AG09309 (cell line): ENCODE measurements around the gene ANKDD1A.

Experiments
- DNase-seq: peaks from one replicate; pipeline ENCODE4 v3.0.0-alpha.2; 2010; ENCODE audit warnings: low read depth
- H3K4me3 ChIP-seq: 2 replicates; pipeline ENCODE4 v1.5.1; 2011; ENCODE audit warnings: mild to moderate bottlenecking, low read depth, low read length, moderate library complexity; ENCODE audit not compliant: control insufficient read depth
- CTCF ChIP-seq: IDR thresholded peaks from 2 replicates; pipeline ENCODE4 v1.5.1; 2011; ENCODE audit warnings: mild to moderate bottlenecking, low read depth, low read length, inconsistent platforms; ENCODE audit not compliant: insufficient read depth, control insufficient read depth; ENCODE audit errors: missing control alignments

Gene ANKDD1A

GRCh38 chr15:64907991-64908390 is 3.7 kb upstream of the ANKDD1A start:
- DNase-seq, result no peak
- H3K4me3 ChIP-seq, result no peak overlapping the region
- TF ChIP-seq CTCF, result no peak

GRCh38 chr15:64909546-64909945 is 2.2 kb upstream of the ANKDD1A start:
- H3K4me3 ChIP-seq, result no peak overlapping the region
- DNase-seq, result no peak
- TF ChIP-seq CTCF, result no peak

- H3K4me3 ChIP-seq, result no peak overlapping the region
- DNase-seq, result no peak
Observed at GRCh38 chr15:64912379-64913325, 950 bp downstream of the ANKDD1A start.

GRCh38 chr15:64915518-64916227 is 4.0 kb downstream of the ANKDD1A start:
- TF ChIP-seq CTCF, result no peak
- no peak overlapping the region for H3K4me3 ChIP-seq
- DNase-seq, result no peak

More at GRCh38 chr15:64912379-64913325, 950 bp downstream of the ANKDD1A start:
- no peak for TF ChIP-seq CTCF

GRCh38 chr15:64916365-64916764 is 4.7 kb downstream of the ANKDD1A start:
- DNase-seq, result no peak
- no peak for TF ChIP-seq CTCF
- no peak overlapping the region for H3K4me3 ChIP-seq

- H3K4me3 ChIP-seq, result no peak overlapping the region
- TF ChIP-seq CTCF, result no peak
- no peak for DNase-seq
Observed at GRCh38 chr15:64917211-64917610, 5.5 kb downstream of the ANKDD1A start.
